Erythroblast (primary cell): ENCODE data around the gene TAF11L6.
"Not testable (repeated sequence)": the region's sequence is repeated elsewhere in the genome, so short reads cannot be mapped to it uniquely, and the experiment has no call there.

Source experiments
- GATA1 ChIP-seq: IDR thresholded peaks from 2 replicates; pipeline ENCODE4 v1.6.1; 2011; ENCODE audit warnings: low read depth, mild to moderate bottlenecking, control low read depth, low read length, moderate library complexity
- POLR2A ChIP-seq: IDR thresholded peaks from 2 replicates; pipeline ENCODE4 v1.6.1; 2011; ENCODE audit warnings: mild to moderate bottlenecking, low read length

DNA sequence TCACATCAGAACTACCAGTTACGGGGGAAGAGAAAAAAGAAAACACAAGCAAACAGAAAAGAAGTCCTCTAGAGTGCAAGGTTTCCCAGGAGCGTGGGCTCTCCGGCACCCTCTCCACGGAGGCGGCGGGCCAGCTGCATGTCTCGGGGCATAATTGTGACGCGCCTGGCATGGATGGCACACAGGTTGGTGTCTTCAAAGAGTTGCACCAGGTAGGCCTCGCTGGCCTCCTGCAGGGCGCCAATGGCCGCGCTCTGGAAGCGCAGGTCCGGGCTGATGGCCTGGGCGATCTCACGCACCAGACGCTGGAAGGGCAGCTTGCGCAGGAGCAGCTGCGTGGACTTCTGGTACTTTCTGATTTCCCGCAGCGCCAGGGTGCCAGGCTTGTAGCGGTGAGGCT is 37.2 kb upstream of the TAF11L6 start:
- TF ChIP-seq POLR2A, GATA1: not testable (repeated sequence)
